Measurements from ENCODE around the gene MAS1. TPM values are rescaled to one million over a fixed set of nuclear protein-coding genes. Genes with fewer than 3 reads are reported as not detected.

MAS1 gene
- total and polyA plus RNA-seq, 8 donors: under 0.01 to 0.18 TPM; not detected in 6

DNA sequence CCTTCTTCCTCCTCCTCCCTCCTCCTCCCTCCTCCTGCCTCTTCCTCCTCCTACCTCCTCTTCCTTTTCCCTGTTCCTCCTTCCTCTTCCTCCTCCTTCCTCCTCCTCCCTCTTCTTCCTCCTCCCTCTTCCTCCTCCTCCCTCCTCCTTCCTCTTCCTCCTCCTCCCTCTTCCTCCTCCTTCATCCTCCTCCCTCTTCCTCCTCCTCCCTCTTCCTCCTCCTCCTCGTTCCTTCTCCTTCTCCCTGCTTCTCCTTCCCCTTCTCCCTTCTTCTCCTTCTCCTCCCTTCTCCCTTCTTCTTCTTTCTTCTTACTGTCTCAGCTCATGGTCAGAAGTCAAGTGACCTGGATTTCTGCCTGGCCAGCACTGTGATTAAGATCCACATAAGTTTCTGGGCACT, 7.7 kb downstream of the MAS1 start:
- Histone ChIP-seq H3K36me3 (no peaks in the 10 kb centered on the region), H3K4me3 (no peak overlapping the region), H3K27me3 (peaks cover 0 to 11% (median 0%) of the 10 kb centered on the region in 3 donors), H3K9me3 (no peaks in the 10 kb centered on the region), H3K4me1 (peaks cover 0 to 3% (median 0%) of the 10 kb centered on the region in 4 donors), H3K27ac (no peak overlapping the region)
- TF ChIP-seq POLR2A (IDR thresholded peaks at IDR 0.05) (no peak), EP300 (IDR thresholded peaks at IDR 0.05) (no peak), POLR2AphosphoS5 (IDR thresholded peaks at IDR 0.05) (no peak)
- TF ChIP-seq, protein P1, sequence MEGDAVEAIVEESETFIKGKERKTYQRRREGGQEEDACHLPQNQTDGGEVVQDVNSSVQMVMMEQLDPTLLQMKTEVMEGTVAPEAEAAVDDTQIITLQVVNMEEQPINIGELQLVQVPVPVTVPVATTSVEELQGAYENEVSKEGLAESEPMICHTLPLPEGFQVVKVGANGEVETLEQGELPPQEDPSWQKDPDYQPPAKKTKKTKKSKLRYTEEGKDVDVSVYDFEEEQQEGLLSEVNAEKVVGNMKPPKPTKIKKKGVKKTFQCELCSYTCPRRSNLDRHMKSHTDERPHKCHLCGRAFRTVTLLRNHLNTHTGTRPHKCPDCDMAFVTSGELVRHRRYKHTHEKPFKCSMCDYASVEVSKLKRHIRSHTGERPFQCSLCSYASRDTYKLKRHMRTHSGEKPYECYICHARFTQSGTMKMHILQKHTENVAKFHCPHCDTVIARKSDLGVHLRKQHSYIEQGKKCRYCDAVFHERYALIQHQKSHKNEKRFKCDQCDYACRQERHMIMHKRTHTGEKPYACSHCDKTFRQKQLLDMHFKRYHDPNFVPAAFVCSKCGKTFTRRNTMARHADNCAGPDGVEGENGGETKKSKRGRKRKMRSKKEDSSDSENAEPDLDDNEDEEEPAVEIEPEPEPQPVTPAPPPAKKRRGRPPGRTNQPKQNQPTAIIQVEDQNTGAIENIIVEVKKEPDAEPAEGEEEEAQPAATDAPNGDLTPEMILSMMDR (IDR thresholded peaks at IDR 0.05): no peak
- intact Hi-C loops (cut with DNase I; ENCODE audit: low total_unique reads): no loop called here
- WGBS, 5 donors: 68 to 79% (median 76%) methylated on average over 1 of the region's 1 CpG
- DNase-seq: no peak

DNA sequence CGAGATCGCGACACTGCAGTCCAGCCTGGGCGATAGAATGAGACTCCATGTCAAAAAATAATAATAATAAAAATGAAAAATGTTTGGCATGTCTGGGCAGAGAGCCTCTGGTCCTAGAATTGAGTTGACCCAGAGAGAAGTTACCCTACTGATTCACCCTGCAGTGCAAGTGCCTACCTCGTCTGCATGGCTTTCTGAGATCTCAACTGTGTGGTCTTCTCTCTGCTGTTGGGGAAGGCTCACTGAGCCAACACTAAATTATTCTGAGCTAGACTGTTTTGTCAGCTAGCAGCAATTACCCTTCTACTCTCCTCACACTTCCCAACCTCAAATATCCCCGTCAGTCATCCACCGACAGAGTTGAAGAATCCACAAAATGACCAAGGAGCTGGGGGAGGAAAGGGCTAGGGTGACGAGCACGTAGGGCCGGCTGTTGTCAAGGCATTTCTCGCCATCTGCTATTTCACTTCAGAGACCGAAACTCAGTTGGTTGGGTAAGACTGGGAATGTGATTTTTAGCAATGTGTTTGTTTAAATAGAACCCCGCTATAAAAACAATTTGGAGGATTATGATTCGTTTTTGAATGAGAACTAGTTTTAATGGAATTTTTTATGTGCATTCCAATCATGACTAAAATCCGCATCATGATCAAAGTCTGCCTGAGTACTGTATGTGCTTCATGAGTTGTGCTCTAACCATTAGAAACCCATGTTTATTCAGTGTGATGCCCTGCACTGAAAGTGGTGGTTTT, 9.4 kb downstream of the MAS1 start:
- WGBS, 5 donors: 74 to 81% (median 77%) methylated on average over 15 of the region's 15 CpGs
- intact Hi-C loops (cut with DNase I; ENCODE audit: low total_unique reads): no loop called here
- Histone ChIP-seq H3K4me1 (no peaks in the 10 kb centered on the region), H3K27ac (no peak overlapping the region), H3K36me3 (no peaks in the 10 kb centered on the region), H3K4me3 (no peak overlapping the region), H3K27me3 (no peaks in the 10 kb centered on the region), H3K9me3 (no peaks in the 10 kb centered on the region)
- DNase-seq: no peak
- TF ChIP-seq, protein P1 (IDR thresholded peaks at IDR 0.05): no peak
- peak in 1 of 3 donors; percentile 4 for TF ChIP-seq POLR2AphosphoS5 (IDR thresholded peaks at IDR 0.05)

DNA sequence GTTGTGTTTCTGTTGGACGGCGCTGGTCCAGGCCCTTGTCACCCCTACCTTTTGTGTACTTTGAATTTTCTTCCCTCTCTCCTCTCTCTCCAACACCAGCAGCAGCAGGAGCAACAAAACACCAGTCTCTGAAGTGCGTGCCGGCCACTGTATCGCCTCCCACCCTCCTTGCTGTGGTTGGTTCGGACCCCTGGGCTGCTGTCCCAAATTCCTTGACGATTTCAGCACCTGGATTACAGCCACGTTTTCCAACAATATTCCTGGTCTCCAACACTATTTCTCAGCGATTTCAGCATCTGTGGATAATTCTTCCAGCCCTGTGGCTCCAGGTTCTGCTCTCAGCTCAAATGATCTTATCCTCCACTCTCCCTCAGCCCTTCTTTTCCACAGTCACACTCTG, 11.8 kb downstream of the MAS1 start:
- no peaks in the 10 kb centered on the region for H3K9me3 ChIP-seq
- H3K27me3 ChIP-seq: no peaks in the 10 kb centered on the region
- H3K27ac ChIP-seq: no peak overlapping the region
- WGBS, 5 donors: 75 to 88% (median 82%) methylated on average over 9 of the region's 9 CpGs
- no peaks in the 10 kb centered on the region for H3K36me3 ChIP-seq
- TF ChIP-seq POLR2A (IDR thresholded peaks at IDR 0.05): no peak
- TF ChIP-seq EP300 (IDR thresholded peaks at IDR 0.05): no peak
- no peak for TF ChIP-seq POLR2AphosphoS5 (IDR thresholded peaks at IDR 0.05)
- TF ChIP-seq, protein P1 (IDR thresholded peaks at IDR 0.05): no peak
- H3K4me1 ChIP-seq: no peaks in the 10 kb centered on the region
- no peak for DNase-seq
- intact Hi-C loops (cut with DNase I; ENCODE audit: low total_unique reads): no loop called here
- no peak overlapping the region for H3K4me3 ChIP-seq

DNA sequence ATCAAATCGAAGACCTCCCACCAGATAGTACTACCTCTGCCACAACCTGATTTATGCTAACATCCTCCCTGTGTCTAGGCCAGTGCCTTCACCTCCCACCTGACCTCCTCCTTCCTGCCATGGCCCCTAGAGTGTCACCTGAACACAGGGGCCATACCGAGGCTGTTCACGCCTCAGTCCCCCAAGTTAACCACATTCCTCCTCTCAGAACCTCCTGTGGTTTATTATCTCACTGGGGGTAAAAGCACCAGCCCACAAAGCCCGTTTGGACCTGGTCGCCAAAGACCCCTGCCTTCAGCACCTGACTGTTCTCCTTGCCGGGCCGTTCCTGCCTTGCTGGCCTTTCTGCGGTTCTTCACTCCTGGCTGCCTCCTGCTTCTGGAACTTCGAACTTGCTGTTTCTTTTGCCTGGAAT, 13.7 kb downstream of the MAS1 start:
- Histone ChIP-seq H3K4me1 (no peaks in the 10 kb centered on the region), H3K27me3 (peaks cover 0 to 5% (median 0%) of the 10 kb centered on the region in 3 donors), H3K4me3 (no peak overlapping the region), H3K27ac (no peak overlapping the region), H3K9me3 (no peaks in the 10 kb centered on the region), H3K36me3 (no peaks in the 10 kb centered on the region)
- TF ChIP-seq EP300 (IDR thresholded peaks at IDR 0.05) (no peak), POLR2AphosphoS5 (IDR thresholded peaks at IDR 0.05) (no peak)
- DNase-seq: no peak
- WGBS, 5 donors: 83 to 92% (median 87%) methylated on average over 9 of the region's 9 CpGs
- intact Hi-C loops (cut with DNase I; ENCODE audit: low total_unique reads): no loop called here

DNA sequence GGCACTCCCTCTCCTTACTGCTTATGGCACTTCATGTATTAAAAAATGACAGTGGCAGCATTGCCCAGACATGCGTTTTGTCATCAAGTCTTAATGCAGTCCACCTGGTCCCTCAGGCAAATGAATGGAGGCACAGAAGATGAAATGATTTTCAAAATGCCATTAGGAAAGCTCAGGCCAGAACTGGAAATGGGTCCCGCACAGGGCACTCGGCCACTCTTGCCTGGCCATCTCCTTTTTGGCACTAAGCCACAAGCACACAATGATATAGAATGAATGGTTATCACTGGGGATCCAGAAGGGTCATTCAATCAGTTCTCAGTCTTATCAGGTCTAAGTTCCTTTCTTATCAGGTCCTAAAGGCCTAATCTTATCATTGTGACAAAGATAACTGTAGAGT, 15.6 kb downstream of the MAS1 start:
- H3K4me3 ChIP-seq: no peak overlapping the region
- no peaks in the 10 kb centered on the region for H3K9me3 ChIP-seq
- TF ChIP-seq POLR2AphosphoS5 (IDR thresholded peaks at IDR 0.05): no peak
- TF ChIP-seq EP300 (IDR thresholded peaks at IDR 0.05): no peak
- no peak for TF ChIP-seq POLR2A (IDR thresholded peaks at IDR 0.05)
- TF ChIP-seq, protein P1 (IDR thresholded peaks at IDR 0.05): no peak
- H3K4me1 ChIP-seq: no peaks in the 10 kb centered on the region
- H3K36me3 ChIP-seq: no peaks in the 10 kb centered on the region
- intact Hi-C loops (cut with DNase I; ENCODE audit: low total_unique reads): no loop called here
- no peak overlapping the region for H3K27ac ChIP-seq
- 38 to 69% (median 44%) methylated on average over 3 of the region's 3 CpGs for WGBS, 5 donors
- peaks cover 0 to 13% (median 3%) of the 10 kb centered on the region in 3 donors for H3K27me3 ChIP-seq
- no peak for DNase-seq
